ENCODE measurements around the gene CDT1. TPM values are rescaled to one million over a fixed set of nuclear protein-coding genes. Genes with fewer than 3 reads are reported as not detected.

Gene CDT1
- total and polyA plus RNA-seq, 4 donors, result 2.0 to 5.8 (median 3.3) TPM

DNA sequence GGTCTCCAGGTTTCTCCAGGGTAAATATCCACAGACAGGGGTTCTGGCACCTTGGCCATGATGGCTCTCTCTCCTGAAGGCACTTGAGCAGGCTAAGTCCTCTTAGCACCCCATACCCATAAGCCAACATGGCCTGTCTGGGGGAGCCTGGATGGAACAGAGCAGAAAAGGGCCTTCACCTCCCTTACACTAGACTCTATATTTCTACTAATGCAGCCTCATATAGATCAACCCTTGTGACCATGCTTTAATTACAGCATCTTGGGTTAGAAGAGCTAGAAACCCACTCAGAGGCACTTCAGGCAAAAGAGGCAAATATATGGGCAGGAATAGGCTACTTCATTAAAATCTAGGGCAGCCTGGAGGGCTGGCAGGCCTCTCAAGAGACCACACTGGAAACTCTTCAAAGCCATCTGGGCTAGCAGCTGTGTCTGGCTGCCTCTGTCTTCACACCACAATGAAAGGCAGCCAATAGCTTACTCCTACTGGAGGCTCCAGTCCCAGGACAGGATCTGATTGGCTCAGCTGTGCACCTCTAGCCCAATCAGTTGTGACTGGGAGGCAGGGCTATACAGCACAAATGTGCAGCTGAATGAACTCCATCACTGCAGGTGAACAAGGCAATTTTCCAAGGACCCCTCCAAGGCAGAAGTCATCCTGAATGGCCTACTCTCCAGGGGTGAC, 4.7 kb upstream of the CDT1 start:
- TF ChIP-seq, protein P1, sequence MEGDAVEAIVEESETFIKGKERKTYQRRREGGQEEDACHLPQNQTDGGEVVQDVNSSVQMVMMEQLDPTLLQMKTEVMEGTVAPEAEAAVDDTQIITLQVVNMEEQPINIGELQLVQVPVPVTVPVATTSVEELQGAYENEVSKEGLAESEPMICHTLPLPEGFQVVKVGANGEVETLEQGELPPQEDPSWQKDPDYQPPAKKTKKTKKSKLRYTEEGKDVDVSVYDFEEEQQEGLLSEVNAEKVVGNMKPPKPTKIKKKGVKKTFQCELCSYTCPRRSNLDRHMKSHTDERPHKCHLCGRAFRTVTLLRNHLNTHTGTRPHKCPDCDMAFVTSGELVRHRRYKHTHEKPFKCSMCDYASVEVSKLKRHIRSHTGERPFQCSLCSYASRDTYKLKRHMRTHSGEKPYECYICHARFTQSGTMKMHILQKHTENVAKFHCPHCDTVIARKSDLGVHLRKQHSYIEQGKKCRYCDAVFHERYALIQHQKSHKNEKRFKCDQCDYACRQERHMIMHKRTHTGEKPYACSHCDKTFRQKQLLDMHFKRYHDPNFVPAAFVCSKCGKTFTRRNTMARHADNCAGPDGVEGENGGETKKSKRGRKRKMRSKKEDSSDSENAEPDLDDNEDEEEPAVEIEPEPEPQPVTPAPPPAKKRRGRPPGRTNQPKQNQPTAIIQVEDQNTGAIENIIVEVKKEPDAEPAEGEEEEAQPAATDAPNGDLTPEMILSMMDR (IDR thresholded peaks at IDR 0.05; ENCODE audit: control extremely low read depth, extremely low read depth), result no peak

DNA sequence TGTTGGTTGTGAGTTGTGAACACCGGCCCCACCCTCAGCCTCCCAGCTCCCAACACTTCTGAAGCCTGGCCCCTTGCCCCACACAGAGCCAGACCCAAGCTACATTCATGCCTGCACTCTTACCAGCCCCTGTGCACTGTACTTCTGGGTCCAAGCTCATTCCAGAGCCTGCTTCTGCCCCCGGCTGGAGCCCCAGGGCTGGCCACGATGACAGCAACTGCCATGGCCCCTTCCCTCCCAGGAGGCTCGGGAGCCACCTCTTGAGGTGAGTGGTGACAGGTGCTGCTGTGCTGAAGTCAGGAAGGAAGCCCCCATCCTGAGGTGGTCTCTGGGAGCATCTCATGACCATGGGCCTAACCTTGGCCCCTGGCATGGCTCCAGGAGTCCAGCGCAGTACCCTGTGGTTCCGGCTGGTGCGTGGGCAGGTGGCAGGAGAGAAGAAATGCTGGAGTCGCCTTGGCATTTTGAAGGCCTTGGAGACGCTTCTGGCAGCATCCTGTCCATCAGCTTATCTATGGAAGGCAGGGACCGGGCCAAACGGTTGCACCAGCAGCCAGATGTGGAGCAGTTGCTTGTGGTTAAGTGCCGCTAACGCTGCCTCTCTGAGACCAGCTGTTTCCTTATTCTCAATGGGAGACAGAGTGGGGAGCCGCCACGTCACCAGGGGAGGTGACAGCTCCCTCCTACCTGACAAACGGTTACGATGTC, 3.9 kb upstream of the CDT1 start:
- TF ChIP-seq, protein P1 (IDR thresholded peaks at IDR 0.05; ENCODE audit: control extremely low read depth, extremely low read depth), result no peak
- Histone ChIP-seq H3K27me3 (ENCODE audit: control insufficient read depth in 3 of 3, insufficient read depth in 3 of 3, low read length in 2 of 3) (no peaks in the 10 kb centered on the region), H3K4me1 (ENCODE audit: control insufficient read depth in 5 of 5, insufficient read depth in 5 of 5, low read length in 5 of 5) (peaks cover 0 to 10% (median 0%) of the 10 kb centered on the region in 5 donors), H3K27ac (ENCODE audit: low read depth in 1 of 2, low read length in 1 of 2) (no peak overlapping the region), H3K9me3 (ENCODE audit: control insufficient read depth in 4 of 4, insufficient read depth in 3 of 4, low read length in 3 of 4) (no peaks in the 10 kb centered on the region), H3K36me3 (ENCODE audit: control insufficient read depth in 4 of 4, insufficient read depth in 4 of 4, low read length in 4 of 4) (no peaks in the 10 kb centered on the region), H3K4me3 (no peak overlapping the region), H3K9ac (ENCODE audit: insufficient read depth in 1 of 2, low read length in 2 of 2) (no peak overlapping the region)
- ATAC-seq (ENCODE audit: insufficient read depth, low FRiP score) (no peak), DNase-seq (no peak)
- 36 to 66% methylated on average over 17 of the region's 17 CpGs for WGBS, 2 donors

More for the DNA sequence above, 4.7 kb upstream of the CDT1 start:
- no peak overlapping the region for H3K9ac ChIP-seq (ENCODE audit: insufficient read depth in 1 of 2, low read length in 2 of 2)
- no peak overlapping the region for H3K4me3 ChIP-seq
- ATAC-seq (ENCODE audit: insufficient read depth, low FRiP score), result no peak
- DNase-seq, result no peak
- no peaks in the 10 kb centered on the region for H3K9me3 ChIP-seq (ENCODE audit: control insufficient read depth in 4 of 4, insufficient read depth in 3 of 4, low read length in 3 of 4)
- no peak overlapping the region for H3K27ac ChIP-seq (ENCODE audit: low read depth in 1 of 2, low read length in 1 of 2)
- peaks cover 0 to 4% (median 0%) of the 10 kb centered on the region in 5 donors for H3K4me1 ChIP-seq (ENCODE audit: control insufficient read depth in 5 of 5, insufficient read depth in 5 of 5, low read length in 5 of 5)
- H3K27me3 ChIP-seq (ENCODE audit: control insufficient read depth in 3 of 3, insufficient read depth in 3 of 3, low read length in 2 of 3), result no peaks in the 10 kb centered on the region
- H3K36me3 ChIP-seq (ENCODE audit: control insufficient read depth in 4 of 4, insufficient read depth in 4 of 4, low read length in 4 of 4), result no peaks in the 10 kb centered on the region

DNA sequence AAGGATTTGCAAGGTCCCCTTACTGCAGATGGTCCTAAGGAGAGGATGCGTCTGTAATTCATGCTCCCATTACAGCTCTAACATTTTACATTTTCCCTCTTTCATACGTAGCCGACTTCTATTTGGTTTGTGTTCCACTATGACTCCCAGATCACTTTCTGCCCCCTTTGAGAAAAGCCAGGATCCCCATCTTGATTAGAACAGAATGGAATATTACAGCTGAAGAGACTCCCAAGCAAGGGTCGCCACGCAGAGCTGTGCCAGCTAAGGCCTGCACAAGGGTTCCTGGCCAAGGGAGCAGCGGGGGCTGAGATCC, 3.4 kb upstream of the CDT1 start:
- Histone ChIP-seq H3K36me3 (ENCODE audit: control insufficient read depth in 4 of 4, insufficient read depth in 4 of 4, low read length in 4 of 4) (no peaks in the 10 kb centered on the region), H3K9ac (ENCODE audit: insufficient read depth in 1 of 2, low read length in 2 of 2) (no peak overlapping the region), H3K4me1 (ENCODE audit: control insufficient read depth in 5 of 5, insufficient read depth in 5 of 5, low read length in 5 of 5) (peaks cover 0 to 15% (median 0%) of the 10 kb centered on the region in 5 donors), H3K4me3 (no peak overlapping the region), H3K27ac (ENCODE audit: low read depth in 1 of 2, low read length in 1 of 2) (no peak overlapping the region), H3K27me3 (ENCODE audit: control insufficient read depth in 3 of 3, insufficient read depth in 3 of 3, low read length in 2 of 3) (no peaks in the 10 kb centered on the region), H3K9me3 (ENCODE audit: control insufficient read depth in 4 of 4, insufficient read depth in 3 of 4, low read length in 3 of 4) (no peaks in the 10 kb centered on the region)
- ATAC-seq (ENCODE audit: insufficient read depth, low FRiP score) (no peak), DNase-seq (no peak)
- TF ChIP-seq, protein P1 (IDR thresholded peaks at IDR 0.05; ENCODE audit: control extremely low read depth, extremely low read depth), result no peak
- WGBS, 2 donors, result 56 to 83% methylated on average over 6 of the region's 6 CpGs
